Loucy (cell line): Measurements from ENCODE around the gene C19orf67.

Experiments used
- H2AFZ ChIP-seq: fragments of 200-600 bp; sonication (generic); 2 replicates; pipeline ENCODE4 v1.6.0; 2016; ENCODE audit warnings: antibody characterized with exemption, mild to moderate bottlenecking, low read length, moderate library complexity
- H3F3A ChIP-seq: fragments of 200-600 bp; 2 replicates; pipeline ENCODE4 v1.6.0; 2016; ENCODE audit warnings: antibody characterized with exemption, low read depth, mild to moderate bottlenecking
- H3K27me3 ChIP-seq: fragments of 200-600 bp; sonication (generic); 2 replicates; pipeline ENCODE4 v1.6.1; 2014; ENCODE audit warnings: low read length, mild to moderate bottlenecking; ENCODE audit not compliant: insufficient read depth, poor library complexity, severe bottlenecking
- H3K36me3 ChIP-seq: fragments of 200-600 bp; sonication (generic); 2 replicates; pipeline ENCODE4 v1.6.1; 2016; ENCODE audit warnings: low read length; ENCODE audit not compliant: insufficient read depth
- H3K4me1 ChIP-seq: fragments of 200-600 bp; sonication (generic); 2 replicates; pipeline ENCODE4 v1.5.1; 2014; ENCODE audit warnings: low read length, mild to moderate bottlenecking; ENCODE audit not compliant: insufficient read depth, poor library complexity, severe bottlenecking
- H3K4me2 ChIP-seq: fragments of 200-600 bp; sonication (generic); 2 replicates; pipeline ENCODE4 v1.6.0; 2014; ENCODE audit warnings: antibody characterized with exemption, low read length, low read depth, mild to moderate bottlenecking; ENCODE audit not compliant: poor library complexity, severe bottlenecking
- H3K4me3 ChIP-seq: fragments of 200-600 bp; sonication (generic); 2 replicates; pipeline ENCODE4 v1.5.1; 2014; ENCODE audit warnings: low read length, mild to moderate bottlenecking, mixed read lengths; ENCODE audit not compliant: poor library complexity, severe bottlenecking
- H3K79me2 ChIP-seq: fragments of 200-600 bp; sonication (generic); 2 replicates; pipeline ENCODE4 v1.6.1; 2014; ENCODE audit warnings: low read length; ENCODE audit not compliant: insufficient read depth
- H3K9ac ChIP-seq: fragments of 200-600 bp; sonication (generic); 2 replicates; pipeline ENCODE4 v1.6.0; 2014; ENCODE audit warnings: mild to moderate bottlenecking, low read depth, low read length, moderate library complexity; ENCODE audit not compliant: poor library complexity, severe bottlenecking
- H3K9me2 ChIP-seq: fragments of 200-600 bp; sonication (generic); replicated peaks from 2 replicates; pipeline ENCODE4 v1.6.1; 2016; ENCODE audit warnings: low read depth, low read length, mixed read lengths
- H3K9me3 ChIP-seq: fragments of 200-600 bp; sonication (generic); 2 replicates; pipeline ENCODE4 v1.6.1; 2014; ENCODE audit warnings: mild to moderate bottlenecking, antibody characterized with exemption, low read length, low read depth; ENCODE audit not compliant: insufficient read depth
- H4K20me1 ChIP-seq: fragments of 200-600 bp; sonication (generic); 2 replicates; pipeline ENCODE4 v1.6.0; 2014; ENCODE audit warnings: antibody characterized with exemption, low read length, mild to moderate bottlenecking; ENCODE audit not compliant: insufficient read depth, poor library complexity, severe bottlenecking
- EZH2phosphoT487 ChIP-seq: fragments of 200-600 bp; IDR thresholded peaks from 2 replicates; pipeline ENCODE4 v1.6.1; 2018; ENCODE audit warnings: antibody characterized with exemption, mild to moderate bottlenecking, moderate library complexity, borderline replicate concordance
- TF ChIP-seq, protein P1 (sequence below): fragments of 200-600 bp; sonication (generic); conservative IDR thresholded peaks from 2 replicates; pipeline ENCODE4 v1.5.1; 2014; ENCODE audit warnings: mild to moderate bottlenecking, antibody characterized with exemption, low read length

C19orf67 gene

DNA sequence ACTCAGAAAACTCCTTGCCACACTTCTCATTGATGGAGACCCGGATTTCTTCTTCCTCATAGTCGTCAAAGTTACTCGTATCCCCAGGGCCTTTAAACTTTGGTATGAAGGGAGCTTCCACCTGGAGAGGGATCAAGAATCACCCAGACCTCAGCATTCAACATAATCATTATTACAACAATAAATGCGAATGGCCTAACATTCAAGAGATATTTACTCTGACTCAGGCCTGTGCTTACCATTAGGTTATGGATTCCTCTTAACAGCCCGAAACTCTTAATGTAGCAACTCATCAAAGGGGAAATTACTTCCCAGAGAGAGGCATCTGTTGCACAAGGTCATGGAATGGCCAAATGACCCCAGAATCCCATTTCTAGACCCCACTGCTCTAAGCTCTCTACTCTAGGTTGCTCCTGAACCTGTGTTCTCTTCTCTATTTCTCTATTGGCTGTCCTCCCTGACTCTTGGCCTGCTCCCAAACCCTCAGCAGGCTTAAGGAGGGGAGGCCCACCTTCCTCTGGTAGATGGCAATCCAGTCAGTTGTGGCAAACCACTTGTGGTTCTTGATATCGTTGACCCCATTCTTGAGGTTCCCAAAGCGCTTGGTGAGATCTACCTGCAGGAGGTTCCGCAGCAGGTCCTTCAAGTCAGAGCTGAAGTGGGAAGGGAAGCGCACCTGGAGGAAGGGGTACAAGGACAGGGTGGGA lies 7.7 kb upstream of the C19orf67 start:
- Histone ChIP-seq H3K9ac (no peak overlapping the region), H3K27me3 (no peaks in the 10 kb centered on the region), H4K20me1 (peaks cover 11% of the 10 kb centered on the region), H3K4me2 (no peak overlapping the region), H3K9me2 (no peaks in the 10 kb centered on the region), H3K79me2 (peaks cover 17% of the 10 kb centered on the region; the same call in 1 of the 2 replicates), H3K4me1 (peaks cover 17% of the 10 kb centered on the region), H3K9me3 (no peaks in the 10 kb centered on the region), H3K4me3 (no peak overlapping the region), H2AFZ (no peak overlapping the region), H3F3A (no peaks in the 10 kb centered on the region), H3K36me3 (no peaks in the 10 kb centered on the region; the same call in 1 of the 2 replicates)
- TF ChIP-seq, protein P1, sequence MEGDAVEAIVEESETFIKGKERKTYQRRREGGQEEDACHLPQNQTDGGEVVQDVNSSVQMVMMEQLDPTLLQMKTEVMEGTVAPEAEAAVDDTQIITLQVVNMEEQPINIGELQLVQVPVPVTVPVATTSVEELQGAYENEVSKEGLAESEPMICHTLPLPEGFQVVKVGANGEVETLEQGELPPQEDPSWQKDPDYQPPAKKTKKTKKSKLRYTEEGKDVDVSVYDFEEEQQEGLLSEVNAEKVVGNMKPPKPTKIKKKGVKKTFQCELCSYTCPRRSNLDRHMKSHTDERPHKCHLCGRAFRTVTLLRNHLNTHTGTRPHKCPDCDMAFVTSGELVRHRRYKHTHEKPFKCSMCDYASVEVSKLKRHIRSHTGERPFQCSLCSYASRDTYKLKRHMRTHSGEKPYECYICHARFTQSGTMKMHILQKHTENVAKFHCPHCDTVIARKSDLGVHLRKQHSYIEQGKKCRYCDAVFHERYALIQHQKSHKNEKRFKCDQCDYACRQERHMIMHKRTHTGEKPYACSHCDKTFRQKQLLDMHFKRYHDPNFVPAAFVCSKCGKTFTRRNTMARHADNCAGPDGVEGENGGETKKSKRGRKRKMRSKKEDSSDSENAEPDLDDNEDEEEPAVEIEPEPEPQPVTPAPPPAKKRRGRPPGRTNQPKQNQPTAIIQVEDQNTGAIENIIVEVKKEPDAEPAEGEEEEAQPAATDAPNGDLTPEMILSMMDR, result no peak
- TF ChIP-seq EZH2phosphoT487, result no peak

DNA sequence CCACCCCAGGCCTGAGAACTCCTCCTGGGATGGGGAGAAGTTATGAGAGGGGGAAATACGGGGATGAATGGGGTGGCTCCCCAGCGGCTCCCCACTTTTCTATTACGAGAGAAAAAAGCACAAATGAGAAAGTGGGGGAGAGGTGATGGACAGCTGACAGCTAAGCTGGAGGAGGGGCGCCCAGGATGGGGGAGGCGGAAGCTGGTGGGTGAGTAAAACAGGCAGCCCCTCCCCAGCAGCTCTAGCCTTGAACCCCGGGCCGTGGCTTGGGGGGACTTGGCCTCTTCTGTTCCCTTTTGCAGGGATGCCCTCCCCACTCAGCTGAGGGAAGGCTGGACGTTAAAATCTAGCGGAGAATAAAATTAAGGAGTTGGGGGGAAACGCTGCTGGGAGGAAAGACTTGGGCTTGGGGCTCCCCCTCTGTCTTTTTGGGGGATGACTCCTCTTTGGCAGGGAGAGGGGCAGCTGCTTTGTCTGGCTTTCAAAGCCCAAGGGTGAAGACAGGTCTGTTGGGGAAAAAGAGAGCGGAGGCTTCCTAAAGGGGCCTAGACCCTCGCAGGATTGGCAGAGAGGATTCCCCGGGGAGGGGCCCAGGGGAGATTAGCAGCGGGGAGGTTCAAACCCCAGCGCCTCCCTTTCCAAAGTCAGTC lies 6.4 kb upstream of the C19orf67 start:
- no peaks in the 10 kb centered on the region for H3K9me3 ChIP-seq
- H3K4me3 ChIP-seq, result peak overlapping the region; percentile 82
- H3K4me1 ChIP-seq, result peaks cover 17% of the 10 kb centered on the region
- H3K4me2 ChIP-seq, result peak overlapping the region; percentile 91
- peaks cover 11% of the 10 kb centered on the region for H4K20me1 ChIP-seq
- H3K9me2 ChIP-seq, result no peaks in the 10 kb centered on the region
- H3K36me3 ChIP-seq, result no peaks in the 10 kb centered on the region; the same call in 1 of the 2 replicates
- no peak for TF ChIP-seq EZH2phosphoT487
- TF ChIP-seq, protein P1, result no peak
- peak overlapping the region; percentile 72 for H3K9ac ChIP-seq
- peak overlapping the region; percentile 78 for H2AFZ ChIP-seq
- peaks cover 17% of the 10 kb centered on the region; the same call in 1 of the 2 replicates for H3K79me2 ChIP-seq
- no peaks in the 10 kb centered on the region for H3K27me3 ChIP-seq
- no peaks in the 10 kb centered on the region; the same call in 1 of the 2 replicates for H3F3A ChIP-seq

DNA sequence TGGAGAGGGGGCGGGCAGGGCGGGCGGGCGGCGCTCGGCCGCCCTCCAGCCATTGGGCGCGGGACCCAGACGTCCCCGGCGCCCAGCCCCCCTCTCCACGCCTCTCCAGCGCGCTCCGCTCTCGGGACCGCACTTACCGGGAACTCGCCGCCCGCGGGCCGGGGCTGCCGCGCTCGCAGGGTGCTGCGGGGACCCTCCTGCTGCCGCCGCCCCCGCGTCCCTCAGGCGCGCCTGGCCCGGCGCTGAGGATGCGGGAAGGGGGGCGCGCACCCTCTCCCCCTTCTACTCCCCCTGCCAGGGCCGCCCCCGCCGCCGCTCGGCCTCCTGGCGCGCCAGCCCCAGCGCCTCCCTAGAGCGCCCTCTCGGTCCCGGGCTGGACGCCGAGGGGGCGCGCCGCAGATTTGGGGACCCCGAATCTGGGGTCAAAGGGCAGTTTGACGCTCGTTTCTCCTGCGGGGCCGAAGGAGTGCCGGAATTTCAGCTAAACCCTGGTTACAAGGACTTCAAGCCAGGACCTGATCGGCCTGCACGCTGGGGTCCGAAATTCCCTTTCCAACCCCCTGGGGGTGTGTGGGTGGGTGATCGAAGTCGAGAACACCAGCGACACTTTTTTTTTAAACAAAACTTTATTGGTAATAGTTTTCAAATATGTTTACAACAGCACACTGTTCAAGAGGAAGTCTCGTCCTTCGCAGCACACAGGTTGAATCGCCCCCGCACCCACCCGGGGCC lies 5.7 kb upstream of the C19orf67 start:
- peaks cover 17% of the 10 kb centered on the region; the same call in 1 of the 2 replicates for H3K79me2 ChIP-seq

More for the DNA sequence above, 5.7 kb upstream of the C19orf67 start:
- Histone ChIP-seq H3K27me3 (no peaks in the 10 kb centered on the region), H2AFZ (peak overlapping the region; percentile 78), H3K9ac (peak overlapping the region; percentile 72), H3K4me3 (peak overlapping the region; percentile 82), H3K36me3 (no peaks in the 10 kb centered on the region; the same call in 1 of the 2 replicates), H3K4me1 (peaks cover 17% of the 10 kb centered on the region), H3K4me2 (peak overlapping the region; percentile 91), H3K9me3 (no peaks in the 10 kb centered on the region), H3F3A (no peaks in the 10 kb centered on the region; the same call in 1 of the 2 replicates), H4K20me1 (peaks cover 11% of the 10 kb centered on the region), H3K9me2 (no peaks in the 10 kb centered on the region)
- TF ChIP-seq, protein P1, result peak; percentile 57
- TF ChIP-seq EZH2phosphoT487, result no peak
